ENCODE results near the gene DNAJB8. TPM values are rescaled to one million over a fixed set of nuclear protein-coding genes. Genes with fewer than 3 reads are reported as not detected.

The DNAJB8 gene
- total and polyA plus RNA-seq, 9 of the 15 experiments (the other 6 are each of a cell fraction or from before 2014, with no cell fraction given): not detected

DNA sequence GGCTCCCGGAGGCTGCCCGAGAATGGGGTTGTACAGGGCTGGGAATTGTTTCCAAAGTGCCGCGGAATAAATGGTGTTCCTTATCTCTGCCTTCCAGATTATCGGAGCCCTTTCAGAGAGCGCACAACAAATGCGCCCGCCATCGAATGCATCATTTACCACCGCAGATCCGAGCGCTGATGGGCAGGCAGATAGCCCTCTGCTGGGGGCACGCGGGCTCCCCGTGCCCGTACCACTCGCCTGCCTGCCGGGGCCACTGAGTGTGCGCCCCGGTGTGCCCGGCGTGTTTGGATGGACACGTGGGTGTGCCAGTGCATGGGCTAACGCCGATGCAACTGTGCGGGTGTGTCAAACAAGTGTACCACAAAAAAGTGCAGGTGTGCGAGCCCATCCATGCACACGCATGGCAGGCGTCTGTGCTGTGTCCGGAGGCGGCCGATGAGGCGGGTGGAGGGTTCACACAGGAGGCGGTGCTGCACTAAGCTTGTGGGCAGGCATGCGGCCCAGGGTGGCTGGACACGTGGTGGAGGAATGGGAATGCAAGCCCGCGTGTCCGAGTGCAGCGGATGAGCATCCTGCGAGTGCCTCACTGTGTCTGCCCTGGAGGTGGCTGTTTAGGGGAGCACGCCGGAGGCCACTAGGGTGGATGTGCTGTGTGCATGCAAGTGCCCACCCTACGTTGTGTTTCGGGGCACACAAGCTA lies 30.1 kb upstream of the DNAJB8 start (continued):
- TF ChIP-seq TBP (optimal IDR thresholded peaks at IDR 0.05; ENCODE audit: low read depth, low read length): no peak
- TF ChIP-seq FOXP1 (CRISPR knock-in tag; IDR thresholded peaks at IDR 0.05): peak; percentile 81
- no peak for TF ChIP-seq SAFB (IDR thresholded peaks at IDR 0.05; ENCODE audit: borderline replicate concordance, low read depth, low read length)
- TF ChIP-seq CREB1 (IDR thresholded peaks at IDR 0.05): no peak
- TF ChIP-seq CREB1 (CRISPR knock-in tag; IDR thresholded peaks at IDR 0.05): no peak
- no peak for TF ChIP-seq ZBTB8A (IDR thresholded peaks at IDR 0.05; ENCODE audit: partially characterized antibody)
- TF ChIP-seq, protein P1, sequence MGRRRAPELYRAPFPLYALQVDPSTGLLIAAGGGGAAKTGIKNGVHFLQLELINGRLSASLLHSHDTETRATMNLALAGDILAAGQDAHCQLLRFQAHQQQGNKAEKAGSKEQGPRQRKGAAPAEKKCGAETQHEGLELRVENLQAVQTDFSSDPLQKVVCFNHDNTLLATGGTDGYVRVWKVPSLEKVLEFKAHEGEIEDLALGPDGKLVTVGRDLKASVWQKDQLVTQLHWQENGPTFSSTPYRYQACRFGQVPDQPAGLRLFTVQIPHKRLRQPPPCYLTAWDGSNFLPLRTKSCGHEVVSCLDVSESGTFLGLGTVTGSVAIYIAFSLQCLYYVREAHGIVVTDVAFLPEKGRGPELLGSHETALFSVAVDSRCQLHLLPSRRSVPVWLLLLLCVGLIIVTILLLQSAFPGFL (CRISPR knock-in tag; IDR thresholded peaks at IDR 0.05): no peak
- peak; percentile 32; the same call in 1 of the 2 replicates for TF ChIP-seq CBFA2T2 (conservative IDR thresholded peaks at IDR 0.05)
- no peak; a peak in 2 of 4 replicates for TF ChIP-seq TEAD1 (CRISPR knock-in tag; IDR thresholded peaks at IDR 0.05)
- TF ChIP-seq SLC30A9 (CRISPR knock-in tag; IDR thresholded peaks at IDR 0.05): no peak
- TF ChIP-seq ZNF583 (CRISPR knock-in tag; IDR thresholded peaks at IDR 0.05): no peak; the same call in 1 of the 2 replicates
- TF ChIP-seq ELF4 (CRISPR knock-in tag; IDR thresholded peaks at IDR 0.05): no peak
- TF ChIP-seq KAT7 (CRISPR knock-in tag; IDR thresholded peaks at IDR 0.05; ENCODE audit: borderline replicate concordance): peak; percentile 28; the same call in 1 of the 2 replicates
- TF ChIP-seq, protein P2, sequence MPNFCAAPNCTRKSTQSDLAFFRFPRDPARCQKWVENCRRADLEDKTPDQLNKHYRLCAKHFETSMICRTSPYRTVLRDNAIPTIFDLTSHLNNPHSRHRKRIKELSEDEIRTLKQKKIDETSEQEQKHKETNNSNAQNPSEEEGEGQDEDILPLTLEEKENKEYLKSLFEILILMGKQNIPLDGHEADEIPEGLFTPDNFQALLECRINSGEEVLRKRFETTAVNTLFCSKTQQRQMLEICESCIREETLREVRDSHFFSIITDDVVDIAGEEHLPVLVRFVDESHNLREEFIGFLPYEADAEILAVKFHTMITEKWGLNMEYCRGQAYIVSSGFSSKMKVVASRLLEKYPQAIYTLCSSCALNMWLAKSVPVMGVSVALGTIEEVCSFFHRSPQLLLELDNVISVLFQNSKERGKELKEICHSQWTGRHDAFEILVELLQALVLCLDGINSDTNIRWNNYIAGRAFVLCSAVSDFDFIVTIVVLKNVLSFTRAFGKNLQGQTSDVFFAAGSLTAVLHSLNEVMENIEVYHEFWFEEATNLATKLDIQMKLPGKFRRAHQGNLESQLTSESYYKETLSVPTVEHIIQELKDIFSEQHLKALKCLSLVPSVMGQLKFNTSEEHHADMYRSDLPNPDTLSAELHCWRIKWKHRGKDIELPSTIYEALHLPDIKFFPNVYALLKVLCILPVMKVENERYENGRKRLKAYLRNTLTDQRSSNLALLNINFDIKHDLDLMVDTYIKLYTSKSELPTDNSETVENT (CRISPR knock-in tag; IDR thresholded peaks at IDR 0.05): no peak
- peak; percentile 66; the same call in 1 of the 2 replicates for TF ChIP-seq HNRNPL (IDR thresholded peaks at IDR 0.05; ENCODE audit: low read depth, low read length)
- TF ChIP-seq, protein P3, sequence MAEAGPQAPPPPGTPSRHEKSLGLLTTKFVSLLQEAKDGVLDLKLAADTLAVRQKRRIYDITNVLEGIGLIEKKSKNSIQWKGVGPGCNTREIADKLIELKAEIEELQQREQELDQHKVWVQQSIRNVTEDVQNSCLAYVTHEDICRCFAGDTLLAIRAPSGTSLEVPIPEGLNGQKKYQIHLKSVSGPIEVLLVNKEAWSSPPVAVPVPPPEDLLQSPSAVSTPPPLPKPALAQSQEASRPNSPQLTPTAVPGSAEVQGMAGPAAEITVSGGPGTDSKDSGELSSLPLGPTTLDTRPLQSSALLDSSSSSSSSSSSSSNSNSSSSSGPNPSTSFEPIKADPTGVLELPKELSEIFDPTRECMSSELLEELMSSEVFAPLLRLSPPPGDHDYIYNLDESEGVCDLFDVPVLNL (CRISPR knock-in tag; IDR thresholded peaks at IDR 0.05; ENCODE audit: low read depth): peak; percentile 19; the same call in 1 of the 2 replicates
- TF ChIP-seq, protein P4, sequence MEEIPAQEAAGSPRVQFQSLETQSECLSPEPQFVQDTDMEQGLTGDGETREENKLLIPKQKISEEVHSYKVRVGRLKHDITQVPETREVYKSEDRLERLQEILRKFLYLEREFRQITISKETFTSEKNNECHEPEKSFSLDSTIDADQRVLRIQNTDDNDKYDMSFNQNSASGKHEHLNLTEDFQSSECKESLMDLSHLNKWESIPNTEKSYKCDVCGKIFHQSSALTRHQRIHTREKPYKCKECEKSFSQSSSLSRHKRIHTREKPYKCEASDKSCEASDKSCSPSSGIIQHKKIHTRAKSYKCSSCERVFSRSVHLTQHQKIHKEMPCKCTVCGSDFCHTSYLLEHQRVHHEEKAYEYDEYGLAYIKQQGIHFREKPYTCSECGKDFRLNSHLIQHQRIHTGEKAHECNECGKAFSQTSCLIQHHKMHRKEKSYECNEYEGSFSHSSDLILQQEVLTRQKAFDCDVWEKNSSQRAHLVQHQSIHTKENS (CRISPR knock-in tag; IDR thresholded peaks at IDR 0.05): no peak
- TF ChIP-seq, protein P5, sequence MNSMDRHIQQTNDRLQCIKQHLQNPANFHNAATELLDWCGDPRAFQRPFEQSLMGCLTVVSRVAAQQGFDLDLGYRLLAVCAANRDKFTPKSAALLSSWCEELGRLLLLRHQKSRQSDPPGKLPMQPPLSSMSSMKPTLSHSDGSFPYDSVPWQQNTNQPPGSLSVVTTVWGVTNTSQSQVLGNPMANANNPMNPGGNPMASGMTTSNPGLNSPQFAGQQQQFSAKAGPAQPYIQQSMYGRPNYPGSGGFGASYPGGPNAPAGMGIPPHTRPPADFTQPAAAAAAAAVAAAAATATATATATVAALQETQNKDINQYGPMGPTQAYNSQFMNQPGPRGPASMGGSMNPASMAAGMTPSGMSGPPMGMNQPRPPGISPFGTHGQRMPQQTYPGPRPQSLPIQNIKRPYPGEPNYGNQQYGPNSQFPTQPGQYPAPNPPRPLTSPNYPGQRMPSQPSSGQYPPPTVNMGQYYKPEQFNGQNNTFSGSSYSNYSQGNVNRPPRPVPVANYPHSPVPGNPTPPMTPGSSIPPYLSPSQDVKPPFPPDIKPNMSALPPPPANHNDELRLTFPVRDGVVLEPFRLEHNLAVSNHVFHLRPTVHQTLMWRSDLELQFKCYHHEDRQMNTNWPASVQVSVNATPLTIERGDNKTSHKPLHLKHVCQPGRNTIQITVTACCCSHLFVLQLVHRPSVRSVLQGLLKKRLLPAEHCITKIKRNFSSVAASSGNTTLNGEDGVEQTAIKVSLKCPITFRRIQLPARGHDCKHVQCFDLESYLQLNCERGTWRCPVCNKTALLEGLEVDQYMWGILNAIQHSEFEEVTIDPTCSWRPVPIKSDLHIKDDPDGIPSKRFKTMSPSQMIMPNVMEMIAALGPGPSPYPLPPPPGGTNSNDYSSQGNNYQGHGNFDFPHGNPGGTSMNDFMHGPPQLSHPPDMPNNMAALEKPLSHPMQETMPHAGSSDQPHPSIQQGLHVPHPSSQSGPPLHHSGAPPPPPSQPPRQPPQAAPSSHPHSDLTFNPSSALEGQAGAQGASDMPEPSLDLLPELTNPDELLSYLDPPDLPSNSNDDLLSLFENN (IDR thresholded peaks at IDR 0.05; ENCODE audit: low read depth in 2 of 2, low read length in 2 of 2): no peak

All from K562 (cell line).